Panc1 (cell line): ENCODE results near the gene DLG2. TPM values are rescaled to one million over a fixed set of nuclear protein-coding genes. Genes with fewer than 3 reads are reported as not detected.

ENCODE experiments used
- ATAC-seq: fragments of 200-7000 bp; cut with Tn5 transposase; 2 replicates; pipeline ENCODE4 v1.9.1; 2020; ENCODE audit warnings: mild to moderate bottlenecking, moderate library complexity
- BruUV-seq: library from RNA; stranded (reverse); fragments of 400-500 nt; replicated peaks from 2 replicates; lab custom pipeline; 2021; lab: Mats Ljungman, UMichigan
- CTCF ChIA-PET: fragments of 300-600 bp; sonication (Branson Sonifier 250); formaldehyde crosslinking; loops from one replicate; lab custom pipeline; 2022; ENCODE audit warnings: antibody characterized with exemption; lab: Charles Lee
- POLR2A ChIA-PET: fragments of 300-600 bp; sonication (Branson Sonifier 250); formaldehyde crosslinking; loops from one replicate; lab custom pipeline; 2022; ENCODE audit warnings: antibody characterized with exemption; lab: Charles Lee
- DNase-seq: peaks from one replicate; pipeline ENCODE4 v3.0.0-alpha.2; 2010; ENCODE audit warnings: low read depth, low spot score
- H3K27ac ChIP-seq: 2 replicates; pipeline ENCODE4 v1.5.1; 2011; ENCODE audit warnings: mild to moderate bottlenecking, low read length, inconsistent platforms
- H3K27me3 ChIP-seq: fragments of 200-500 bp; sonication (Bioruptor generic); 2 replicates; pipeline ENCODE4 v1.6.0; 2014; ENCODE audit warnings: low read length, inconsistent platforms; ENCODE audit not compliant: control insufficient read depth, insufficient read depth
- H3K36me3 ChIP-seq: fragments of 200-500 bp; sonication (Bioruptor generic); 2 replicates; pipeline ENCODE4 v1.5.1; 2014; ENCODE audit warnings: inconsistent platforms, mild to moderate bottlenecking, low read length, moderate library complexity; ENCODE audit not compliant: control insufficient read depth, insufficient read depth
- H3K4me1 ChIP-seq: 2 replicates; pipeline ENCODE4 v1.5.1; 2011; ENCODE audit warnings: inconsistent platforms, mild to moderate bottlenecking, low read length, moderate library complexity; ENCODE audit not compliant: control insufficient read depth, insufficient read depth
- H3K4me3 ChIP-seq, 2 experiments: 2 replicates each; pipeline ENCODE4 v1.5.1; 2011 to 2012; ENCODE audit warnings: low read depth in 2 of 2, low read length in 2 of 2, mild to moderate bottlenecking in 2 of 2, inconsistent platforms in 1 of 2, moderate library complexity in 1 of 2
- H3K9me3 ChIP-seq: fragments of 200-500 bp; sonication (Bioruptor generic); 2 replicates; pipeline ENCODE4 v1.5.1; 2014; ENCODE audit warnings: low read depth, mild to moderate bottlenecking, inconsistent platforms, low read length, moderate library complexity; ENCODE audit not compliant: control insufficient read depth, insufficient read depth
- POLR2AphosphoS5 ChIP-seq: IDR thresholded peaks from 2 replicates; pipeline ENCODE4 v1.6.1; 2012; ENCODE audit warnings: mild to moderate bottlenecking, low read depth, low read length, moderate library complexity
- SIN3A ChIP-seq: IDR thresholded peaks from 2 replicates; pipeline ENCODE4 v1.6.1; 2012; ENCODE audit warnings: low read depth, mild to moderate bottlenecking, low read length, moderate library complexity, borderline replicate concordance; ENCODE audit not compliant: insufficient read depth
- TCF7L2 ChIP-seq: IDR thresholded peaks from 2 replicates; pipeline ENCODE4 v1.6.1; 2011; ENCODE audit warnings: mild to moderate bottlenecking, low read depth, low read length, inconsistent platforms
- in situ Hi-C: cut with HindIII; loops from 2 replicates; pipeline ENCODE4 v1.10.0; 2016; ENCODE audit warnings: low sequenced_read_pairs, low pct_unique_long_range_greater_than_20kb
- intact Hi-C: fragments of 100-400 bp; cut with micrococcal nuclease; formaldehyde crosslinking; loops from one replicate; pipeline ENCODE4 v1.10.0; 2022; ENCODE audit not compliant: unreplicated experiment
- total RNA-seq: library from RNA; stranded (reverse); gene quantifications from one replicate; pipeline ENCODE4 v1.2.1, GENCODE V29; 2021; ENCODE audit not compliant: unreplicated experiment
- TF ChIP-seq, protein P1 (sequence below): fragments of 450-650 bp; IDR thresholded peaks from 2 replicates; pipeline ENCODE4 v1.5.1; 2017; ENCODE audit warnings: mild to moderate bottlenecking
- TF ChIP-seq, protein P2 (sequence below), 2 experiments: IDR thresholded peaks; 2 replicates each; pipeline ENCODE4 v1.6.1; 2011 to 2012; ENCODE audit warnings: low read depth in 2 of 2, control low read depth in 1 of 2, low read length in 1 of 2, mild to moderate bottlenecking in 1 of 2, moderate library complexity in 1 of 2; ENCODE audit not compliant: insufficient read depth in 1 of 2

Gene DLG2
- total RNA-seq, 1 experiment from 2014 or later = 4.2 TPM

DNA sequence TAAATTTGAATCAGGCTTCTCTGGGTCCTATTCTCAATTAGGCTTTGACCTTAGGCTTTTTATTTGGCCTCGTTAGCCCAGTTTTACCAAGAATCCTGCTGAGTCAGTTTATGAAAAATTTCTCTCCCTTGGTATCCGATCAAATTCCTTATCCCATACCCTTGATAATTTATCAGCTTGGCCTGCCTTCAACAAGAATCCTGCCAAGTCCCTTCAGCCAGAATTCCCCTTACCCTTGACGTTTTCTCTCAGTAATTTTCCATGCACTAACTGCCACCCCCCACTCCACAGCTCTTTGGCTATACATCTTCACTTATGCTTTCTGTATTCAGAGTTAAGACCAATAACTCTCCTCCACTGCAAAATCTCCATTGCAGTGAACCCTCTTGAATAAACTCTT, 1530.0 kb downstream of the DLG2 start:
- H3K27me3 ChIP-seq = no peaks in the 10 kb centered on the region
- in situ Hi-C loops (no loop called here), intact Hi-C loops (no loop called here)
- ATAC-seq = no peak
- CTCF ChIA-PET = no interaction called here
- no peaks in the 10 kb centered on the region for H3K9me3 ChIP-seq
- TF ChIP-seq, protein P1, sequence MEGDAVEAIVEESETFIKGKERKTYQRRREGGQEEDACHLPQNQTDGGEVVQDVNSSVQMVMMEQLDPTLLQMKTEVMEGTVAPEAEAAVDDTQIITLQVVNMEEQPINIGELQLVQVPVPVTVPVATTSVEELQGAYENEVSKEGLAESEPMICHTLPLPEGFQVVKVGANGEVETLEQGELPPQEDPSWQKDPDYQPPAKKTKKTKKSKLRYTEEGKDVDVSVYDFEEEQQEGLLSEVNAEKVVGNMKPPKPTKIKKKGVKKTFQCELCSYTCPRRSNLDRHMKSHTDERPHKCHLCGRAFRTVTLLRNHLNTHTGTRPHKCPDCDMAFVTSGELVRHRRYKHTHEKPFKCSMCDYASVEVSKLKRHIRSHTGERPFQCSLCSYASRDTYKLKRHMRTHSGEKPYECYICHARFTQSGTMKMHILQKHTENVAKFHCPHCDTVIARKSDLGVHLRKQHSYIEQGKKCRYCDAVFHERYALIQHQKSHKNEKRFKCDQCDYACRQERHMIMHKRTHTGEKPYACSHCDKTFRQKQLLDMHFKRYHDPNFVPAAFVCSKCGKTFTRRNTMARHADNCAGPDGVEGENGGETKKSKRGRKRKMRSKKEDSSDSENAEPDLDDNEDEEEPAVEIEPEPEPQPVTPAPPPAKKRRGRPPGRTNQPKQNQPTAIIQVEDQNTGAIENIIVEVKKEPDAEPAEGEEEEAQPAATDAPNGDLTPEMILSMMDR = no peak
- TF ChIP-seq POLR2AphosphoS5 = no peak
- no peak for TF ChIP-seq SIN3A
- TF ChIP-seq, protein P2, sequence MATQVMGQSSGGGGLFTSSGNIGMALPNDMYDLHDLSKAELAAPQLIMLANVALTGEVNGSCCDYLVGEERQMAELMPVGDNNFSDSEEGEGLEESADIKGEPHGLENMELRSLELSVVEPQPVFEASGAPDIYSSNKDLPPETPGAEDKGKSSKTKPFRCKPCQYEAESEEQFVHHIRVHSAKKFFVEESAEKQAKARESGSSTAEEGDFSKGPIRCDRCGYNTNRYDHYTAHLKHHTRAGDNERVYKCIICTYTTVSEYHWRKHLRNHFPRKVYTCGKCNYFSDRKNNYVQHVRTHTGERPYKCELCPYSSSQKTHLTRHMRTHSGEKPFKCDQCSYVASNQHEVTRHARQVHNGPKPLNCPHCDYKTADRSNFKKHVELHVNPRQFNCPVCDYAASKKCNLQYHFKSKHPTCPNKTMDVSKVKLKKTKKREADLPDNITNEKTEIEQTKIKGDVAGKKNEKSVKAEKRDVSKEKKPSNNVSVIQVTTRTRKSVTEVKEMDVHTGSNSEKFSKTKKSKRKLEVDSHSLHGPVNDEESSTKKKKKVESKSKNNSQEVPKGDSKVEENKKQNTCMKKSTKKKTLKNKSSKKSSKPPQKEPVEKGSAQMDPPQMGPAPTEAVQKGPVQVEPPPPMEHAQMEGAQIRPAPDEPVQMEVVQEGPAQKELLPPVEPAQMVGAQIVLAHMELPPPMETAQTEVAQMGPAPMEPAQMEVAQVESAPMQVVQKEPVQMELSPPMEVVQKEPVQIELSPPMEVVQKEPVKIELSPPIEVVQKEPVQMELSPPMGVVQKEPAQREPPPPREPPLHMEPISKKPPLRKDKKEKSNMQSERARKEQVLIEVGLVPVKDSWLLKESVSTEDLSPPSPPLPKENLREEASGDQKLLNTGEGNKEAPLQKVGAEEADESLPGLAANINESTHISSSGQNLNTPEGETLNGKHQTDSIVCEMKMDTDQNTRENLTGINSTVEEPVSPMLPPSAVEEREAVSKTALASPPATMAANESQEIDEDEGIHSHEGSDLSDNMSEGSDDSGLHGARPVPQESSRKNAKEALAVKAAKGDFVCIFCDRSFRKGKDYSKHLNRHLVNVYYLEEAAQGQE (IDR thresholded peaks at IDR 0.05; ENCODE audit: insufficient read depth in 1 of 2, low read depth in 2 of 2, low read length in 1 of 2) = no peak
- TF ChIP-seq TCF7L2 = no peak
- no peak overlapping the region for H3K27ac ChIP-seq
- POLR2A ChIA-PET = no interaction called here
- DNase-seq = no peak
- no peaks in the 10 kb centered on the region for H3K36me3 ChIP-seq
- H3K4me3 ChIP-seq = no peak overlapping the region
- H3K4me1 ChIP-seq = no peaks in the 10 kb centered on the region
- BruUV-seq = no TSS peak

DNA sequence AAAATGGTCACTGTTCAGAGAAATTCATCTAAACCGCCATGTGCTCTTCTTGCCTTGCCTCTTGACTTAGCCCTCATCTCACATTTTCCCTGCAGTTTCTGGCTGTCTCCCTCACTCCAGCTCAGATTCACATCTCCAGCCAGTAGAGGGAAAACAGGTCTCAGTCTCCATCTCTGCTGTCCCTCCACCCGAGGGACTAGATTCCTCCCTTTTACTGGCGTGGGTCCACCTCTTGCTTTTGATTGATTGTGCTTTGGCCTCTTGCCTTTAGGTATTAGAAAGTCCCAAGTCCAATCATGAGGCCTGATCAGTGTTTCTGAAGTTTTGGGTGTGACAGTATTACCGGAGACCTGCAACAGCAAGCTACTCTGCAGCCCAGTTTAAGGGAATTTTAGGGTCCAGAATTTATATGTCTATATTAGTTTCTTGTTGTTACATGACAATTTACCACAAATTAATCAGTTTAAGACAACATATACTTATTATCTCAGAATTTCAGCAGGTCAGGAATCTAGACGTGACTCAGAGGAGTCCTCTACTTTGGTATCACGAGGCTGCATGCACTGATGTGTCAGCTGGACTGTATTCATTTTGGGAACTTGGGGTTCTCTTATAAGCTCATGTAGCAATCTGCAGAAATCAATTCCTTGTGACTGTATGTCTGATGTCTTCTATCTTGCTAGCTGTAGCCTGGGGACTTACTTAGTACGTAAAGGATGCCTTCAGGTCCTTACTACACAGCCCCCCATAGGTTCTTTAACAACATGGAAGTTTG, 1535.7 kb downstream of the DLG2 start:
- POLR2A ChIA-PET = no interaction called here
- intact Hi-C loops (no loop called here), in situ Hi-C loops (no loop called here)
- CTCF ChIA-PET = no interaction called here
- no peaks in the 10 kb centered on the region for H3K9me3 ChIP-seq
- no peak for DNase-seq
- H3K4me1 ChIP-seq = no peaks in the 10 kb centered on the region
- no peak overlapping the region for H3K27ac ChIP-seq
- TF ChIP-seq, protein P2 (IDR thresholded peaks at IDR 0.05; ENCODE audit: insufficient read depth in 1 of 2, low read depth in 2 of 2, low read length in 1 of 2) = no peak
- TF ChIP-seq, protein P1 = no peak
- TF ChIP-seq POLR2AphosphoS5 (no peak), SIN3A (no peak), TCF7L2 (no peak)
- BruUV-seq = no TSS peak
- no peak overlapping the region for H3K4me3 ChIP-seq
- H3K36me3 ChIP-seq = no peaks in the 10 kb centered on the region
- no peaks in the 10 kb centered on the region for H3K27me3 ChIP-seq
- no peak for ATAC-seq
